Transverse colon (tissue), 4 donors: ENCODE measurements around the gene ANKRD11. TPM values are rescaled to one million over a fixed set of nuclear protein-coding genes. Genes with fewer than 3 reads are reported as not detected.
"Not testable (repeated sequence)": the region's sequence is repeated elsewhere in the genome, so short reads cannot be mapped to it uniquely, and the experiment has no call there.

Experiments used
- DNase-seq: peaks from one replicate; pipeline ENCODE4 v3.0.0-alpha.2; 2019
- H3K27ac ChIP-seq, 4 donors: fragments of 200-600 bp; sonication (generic); 2 replicates each; pipeline ENCODE4 v1.5.1; 2016 to 2018; ENCODE audit warnings: inconsistent platforms in 4 of 4
- H3K27me3 ChIP-seq: fragments of 200-600 bp; sonication (generic); 2 replicates; pipeline ENCODE4 v1.5.1; 2017; ENCODE audit warnings: inconsistent platforms
- H3K36me3 ChIP-seq, 4 donors: fragments of 200-600 bp; sonication (generic); 2 replicates each; pipeline ENCODE4 v1.5.1; 2017 to 2019; ENCODE audit warnings: inconsistent platforms in 4 of 4
- H3K4me1 ChIP-seq, 4 donors: fragments of 200-600 bp; sonication (generic); 2 replicates each; pipeline ENCODE4 v1.5.1; 2017 to 2020; ENCODE audit warnings: inconsistent platforms in 4 of 4
- H3K4me3 ChIP-seq, 4 donors: fragments of 200-600 bp; sonication (generic); 1 replicate in 1 of 4; 2 replicates in 3 of 4; pipeline versions ENCODE4 v1.5.1 to v1.6.1; 2017 to 2019; ENCODE audit warnings: inconsistent platforms in 4 of 4
- H3K9me3 ChIP-seq, 2 donors: fragments of 200-600 bp; sonication (generic); 2 replicates each; pipeline ENCODE4 v1.5.1; 2017 to 2019; ENCODE audit warnings: inconsistent platforms in 2 of 2
- CTCF ChIP-seq, 5 experiments: fragments of 200-600 bp in 3 of 5; fragments of 450-650 bp in 2 of 5; sonication (generic) in 3 of 5; IDR thresholded peaks; 1 replicate in 2 of 5; 2 replicates in 3 of 5; pipeline ENCODE4 v1.5.1; 2016 to 2017; ENCODE audit warnings: antibody characterized with exemption in 5 of 5, inconsistent platforms in 3 of 5, mild to moderate bottlenecking in 2 of 5, moderate library complexity in 1 of 5
- EP300 ChIP-seq: sonication (generic); formaldehyde crosslinking; IDR thresholded peaks from one replicate; pipeline ENCODE4 v1.6.1; 2017; ENCODE audit warnings: antibody characterized with exemption, low read depth
- POLR2A ChIP-seq: fragments of 450-650 bp; IDR thresholded peaks from one replicate; pipeline ENCODE4 v1.6.1; 2016; ENCODE audit warnings: antibody characterized with exemption, mild to moderate bottlenecking, moderate library complexity
- POLR2AphosphoS5 ChIP-seq, 3 donors: sonication (generic); formaldehyde crosslinking; IDR thresholded peaks; one replicate each; pipeline ENCODE4 v1.6.1; 2016; ENCODE audit warnings: antibody characterized with exemption in 3 of 3
- WGBS, 2 donors: methylation state at CpG; one replicate each; pipeline ENCODE4 v1.1.5; 2018; ENCODE audit warnings: low coverage in 1 of 2; 5-methylcytosine and 5-hydroxymethylcytosine counted together
- in situ Hi-C, 4 donors: fragments of 200-750 bp; cut with MboI; loops; one replicate each; pipeline versions ENCODE4 v1.15.0 to v1.15.1; 2017; ENCODE audit warnings: low sequenced_read_pairs in 3 of 4, low pct_ligation_motif_present in 1 of 4, low pct_unique_long_range_greater_than_20kb in 1 of 4
- intact Hi-C: fragments of 100-400 bp; cut with DNase I; formaldehyde crosslinking; loops from one replicate; pipeline ENCODE4 v1.15.1; 2023; ENCODE audit warnings: low total_unique reads
- total RNA-seq, 4 donors: library from RNA; depleted of rRNA; stranded (reverse); fragments of >200 nt; gene quantifications; one replicate each; pipeline ENCODE4 v1.1.0, GENCODE V29; 2016

ANKRD11 gene
- total RNA-seq, 4 donors from 2014 or later = 109 to 281 (median 142) TPM

GRCh38 chr16:89311636-89312035, 178.7 kb downstream of the ANKRD11 start:
- Histone ChIP-seq H3K9me3 (no peaks in the 10 kb centered on the region), H3K27me3 (no peaks in the 10 kb centered on the region), H3K4me1 (peaks cover 2 to 33% (median 18%) of the 10 kb centered on the region in 4 donors), H3K4me3 (no peak overlapping the region), H3K27ac (no peak overlapping the region), H3K36me3 (no peaks in the 10 kb centered on the region)
- TF ChIP-seq CTCF (IDR thresholded peaks at IDR 0.05) (no peak), EP300 (no peak), POLR2A (no peak), POLR2AphosphoS5 (IDR thresholded peaks at IDR 0.05) (no peak)
- 91 to 92% methylated on average over 5 to 6 of the region's 6 CpGs for WGBS, 2 donors
- intact Hi-C loops (no loop called here), in situ Hi-C loops (no loop called here)
- DNase-seq = no peak

- no peaks in the 10 kb centered on the region for H3K27me3 ChIP-seq
- intact Hi-C loops (no loop called here), in situ Hi-C loops (no loop called here)
- DNase-seq = no peak
- no peak overlapping the region for H3K4me3 ChIP-seq
- no peaks in the 10 kb centered on the region for H3K36me3 ChIP-seq
- no peak overlapping the region for H3K27ac ChIP-seq
- no peak for TF ChIP-seq POLR2AphosphoS5 (IDR thresholded peaks at IDR 0.05)
- no peak for TF ChIP-seq CTCF (IDR thresholded peaks at IDR 0.05)
- TF ChIP-seq EP300 = no peak
- no peak for TF ChIP-seq POLR2A
- H3K9me3 ChIP-seq = no peaks in the 10 kb centered on the region
- WGBS, 2 donors = 84% methylated on average over 16 of the region's 16 CpGs; no CpG with 5 or more reads in 1 of the 2 donors
- peaks cover 0 to 18% (median 6%) of the 10 kb centered on the region in 4 donors for H3K4me1 ChIP-seq
These were observed 180.8 kb downstream of the ANKRD11 start for GRCh38 chr16:89309438-89310122.

- Histone ChIP-seq H3K27ac (no peak overlapping the region), H3K9me3 (no peaks in the 10 kb centered on the region), H3K27me3 (no peaks in the 10 kb centered on the region), H3K36me3 (no peaks in the 10 kb centered on the region), H3K4me3 (no peak overlapping the region), H3K4me1 (peaks cover 0 to 14% (median 2%) of the 10 kb centered on the region in 4 donors)
- TF ChIP-seq CTCF (IDR thresholded peaks at IDR 0.05) (peak in 4 of 5 experiments; percentile 15 to 36 (median 30)), EP300 (no peak)
- in situ Hi-C loops = no loop called here
- intact Hi-C loops = no loop called here
- WGBS, 2 donors = 80 to 92% methylated on average over 21 to 30 of the region's 30 CpGs
- DNase-seq = no peak
These were observed 181.7 kb downstream of the ANKRD11 start for GRCh38 chr16:89308391-89309333.

- no peak overlapping the region for H3K4me3 ChIP-seq
- 94% methylated on average over 13 of the region's 14 CpGs; no CpG with 5 or more reads in 1 of the 2 donors for WGBS, 2 donors
- TF ChIP-seq CTCF (IDR thresholded peaks at IDR 0.05) (no peak), EP300 (no peak), POLR2A (no peak), POLR2AphosphoS5 (IDR thresholded peaks at IDR 0.05) (no peak)
- no peak for DNase-seq
- in situ Hi-C loops (no loop called here), intact Hi-C loops (no loop called here)
- no peaks in the 10 kb centered on the region for H3K36me3 ChIP-seq
- H3K9me3 ChIP-seq = no peaks in the 10 kb centered on the region
- no peak overlapping the region for H3K27ac ChIP-seq
- peaks cover 0 to 7% (median 0%) of the 10 kb centered on the region in 4 donors for H3K4me1 ChIP-seq
- no peaks in the 10 kb centered on the region for H3K27me3 ChIP-seq
These were observed 182.9 kb downstream of the ANKRD11 start for GRCh38 chr16:89307421-89307805.

GRCh38 chr16:89306457-89307420, 183.6 kb downstream of the ANKRD11 start:
- in situ Hi-C loops, intact Hi-C loops, H3K9me3 ChIP-seq, H3K4me1 ChIP-seq, H3K27me3 ChIP-seq, H3K36me3 ChIP-seq, DNase-seq, H3K27ac ChIP-seq, H3K4me3 ChIP-seq: not testable (repeated sequence)
- 95 to 100% methylated on average over 7 to 36 of the region's 69 CpGs for WGBS, 2 donors
